ENCODE data around the gene NUMA1.

The NUMA1 gene

GRCh38 chr11:72124046-72124445, 43.7 kb upstream of the NUMA1 start:
- no peak for TF ChIP-seq FOXP2 (optimal IDR thresholded peaks at IDR 0.05; ENCODE audit: borderline replicate concordance, extremely low read depth, extremely low read length, insufficient read depth)
- TF ChIP-seq TAF1 (IDR thresholded peaks at IDR 0.05; ENCODE audit: borderline replicate concordance, insufficient read depth, low read length): no peak
- TF ChIP-seq POLR2AphosphoS5 (IDR thresholded peaks at IDR 0.05; ENCODE audit: low read depth, low read length): no peak

- no peak for TF ChIP-seq REST (IDR thresholded peaks at IDR 0.05; ENCODE audit: insufficient read depth in 1 of 2, low read depth in 2 of 2, low read length in 2 of 2)
- no peak for TF ChIP-seq SIN3A (IDR thresholded peaks at IDR 0.05; ENCODE audit: borderline replicate concordance, insufficient read depth, low read length)
- TF ChIP-seq TAF1 (IDR thresholded peaks at IDR 0.05; ENCODE audit: borderline replicate concordance, insufficient read depth, low read length): no peak
- TF ChIP-seq FOXP2 (optimal IDR thresholded peaks at IDR 0.05; ENCODE audit: borderline replicate concordance, extremely low read depth, extremely low read length, insufficient read depth): no peak
- no peak for TF ChIP-seq POLR2AphosphoS5 (IDR thresholded peaks at IDR 0.05; ENCODE audit: low read depth, low read length)
These were observed 42.8 kb upstream of the NUMA1 start for GRCh38 chr11:72123117-72123653.

- no peak for TF ChIP-seq SIN3A (IDR thresholded peaks at IDR 0.05; ENCODE audit: borderline replicate concordance, insufficient read depth, low read length)
- TF ChIP-seq POLR2AphosphoS5 (IDR thresholded peaks at IDR 0.05; ENCODE audit: low read depth, low read length): no peak
- no peak for TF ChIP-seq FOXP2 (optimal IDR thresholded peaks at IDR 0.05; ENCODE audit: borderline replicate concordance, extremely low read depth, extremely low read length, insufficient read depth)
- TF ChIP-seq REST (IDR thresholded peaks at IDR 0.05; ENCODE audit: insufficient read depth in 1 of 2, low read depth in 2 of 2, low read length in 2 of 2): no peak
- TF ChIP-seq TAF1 (IDR thresholded peaks at IDR 0.05; ENCODE audit: borderline replicate concordance, insufficient read depth, low read length): no peak
These were observed 42.3 kb upstream of the NUMA1 start for GRCh38 chr11:72122607-72123006.

GRCh38 chr11:72120930-72121329, 40.6 kb upstream of the NUMA1 start:
- no peak for TF ChIP-seq REST (IDR thresholded peaks at IDR 0.05; ENCODE audit: insufficient read depth in 1 of 2, low read depth in 2 of 2, low read length in 2 of 2)
- no peak for TF ChIP-seq POLR2AphosphoS5 (IDR thresholded peaks at IDR 0.05; ENCODE audit: low read depth, low read length)
- no peak for TF ChIP-seq TAF1 (IDR thresholded peaks at IDR 0.05; ENCODE audit: borderline replicate concordance, insufficient read depth, low read length)
- no peak for TF ChIP-seq FOXP2 (optimal IDR thresholded peaks at IDR 0.05; ENCODE audit: borderline replicate concordance, extremely low read depth, extremely low read length, insufficient read depth)
- TF ChIP-seq SIN3A (IDR thresholded peaks at IDR 0.05; ENCODE audit: borderline replicate concordance, insufficient read depth, low read length): no peak

GRCh38 chr11:72119198-72119597, 38.9 kb upstream of the NUMA1 start:
- TF ChIP-seq SIN3A (IDR thresholded peaks at IDR 0.05; ENCODE audit: borderline replicate concordance, insufficient read depth, low read length) (no peak), FOXP2 (optimal IDR thresholded peaks at IDR 0.05; ENCODE audit: borderline replicate concordance, extremely low read depth, extremely low read length, insufficient read depth) (no peak), REST (IDR thresholded peaks at IDR 0.05; ENCODE audit: insufficient read depth in 1 of 2, low read depth in 2 of 2, low read length in 2 of 2) (no peak), TAF1 (IDR thresholded peaks at IDR 0.05; ENCODE audit: borderline replicate concordance, insufficient read depth, low read length) (no peak), POLR2AphosphoS5 (IDR thresholded peaks at IDR 0.05; ENCODE audit: low read depth, low read length) (no peak)
